GM18867 (cell line): ENCODE data around the gene NFATC2.

ENCODE experiments used
- ATAC-seq: cut with Tn5 transposase; IDR thresholded peaks from one replicate; pipeline ENCODE4 v1.9.1; 2021; ENCODE audit warnings: mild to moderate bottlenecking, moderate library complexity; ENCODE audit not compliant: unreplicated experiment

NFATC2 gene

GRCh38 chr20:51342510-51343236 is 199.8 kb downstream of the NFATC2 start:
- ATAC-seq: peak; percentile 57

GRCh38 chr20:51341581-51341980 is 200.9 kb downstream of the NFATC2 start:
- ATAC-seq: no peak

- no peak for ATAC-seq
Observed at GRCh38 chr20:51340451-51340840, 202.1 kb downstream of the NFATC2 start.

GRCh38 chr20:51339721-51340450 is 202.6 kb downstream of the NFATC2 start:
- ATAC-seq: no peak

- ATAC-seq: no peak
Observed at GRCh38 chr20:51338692-51339440, 203.7 kb downstream of the NFATC2 start.

GRCh38 chr20:51337126-51337805 is 205.3 kb downstream of the NFATC2 start:
- ATAC-seq: no peak
